ENCODE data around the gene NAP1L1. TPM values are rescaled to one million over a fixed set of nuclear protein-coding genes. Genes with fewer than 3 reads are reported as not detected.
A peak's percentile ranks its signal among the peaks of the same experiment; 100 is the strongest.

The NAP1L1 gene
- total RNA-seq, 2 donors from 2014 or later = 835 to 875 TPM

DNA sequence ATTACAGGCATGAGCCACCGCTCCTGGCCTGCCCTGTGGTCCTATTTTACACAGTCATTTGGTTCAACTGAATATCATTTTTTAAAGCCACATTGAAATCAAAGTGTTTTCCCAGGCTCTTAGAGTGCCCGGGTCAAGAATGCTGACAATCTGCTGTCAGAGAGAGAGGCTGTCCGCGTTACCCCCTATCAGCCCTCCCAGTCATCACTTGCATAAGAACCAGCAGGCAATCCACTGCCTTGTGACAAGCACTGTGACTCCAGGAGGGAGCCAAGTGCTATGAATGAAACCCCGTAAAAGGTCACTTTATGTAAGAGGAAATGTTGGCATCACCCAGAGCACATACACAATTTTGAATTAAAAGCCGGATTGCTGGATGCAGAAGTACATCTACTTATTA is 66.4 kb downstream of the NAP1L1 start:
- DNase-seq (ENCODE audit: low spot score in 2 of 2) = no peak
- ATAC-seq = no peak
- no peak overlapping the region for H3K27ac Mint-ChIP-seq
- H3K9me3 Mint-ChIP-seq = no peaks in the 10 kb centered on the region
- H3K36me3 Mint-ChIP-seq = no peaks in the 10 kb centered on the region

DNA sequence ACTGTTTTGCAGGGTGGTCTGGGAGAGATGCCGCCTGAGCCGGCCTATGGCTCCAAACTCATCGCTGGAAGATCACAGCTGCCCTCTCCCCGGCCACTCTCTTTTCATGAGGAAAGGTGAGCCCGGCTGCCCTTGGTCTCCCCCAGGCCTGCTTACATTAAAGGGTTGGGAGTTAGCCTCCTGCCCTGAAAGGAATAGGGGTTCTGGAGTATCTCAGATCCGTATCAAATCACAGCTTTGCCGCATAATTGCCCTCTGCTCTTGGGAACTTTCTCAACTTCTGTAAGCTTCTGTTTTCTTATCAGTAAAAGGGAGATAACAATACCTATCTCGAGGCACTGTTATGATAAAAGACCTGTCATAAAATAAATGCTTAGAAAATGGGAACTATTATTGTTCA is 70.5 kb downstream of the NAP1L1 start:
- ATAC-seq (no peak), DNase-seq (ENCODE audit: low spot score in 2 of 2) (no peak)
- Mint-ChIP-seq H3K9me3 (no peaks in the 10 kb centered on the region), H3K36me3 (no peaks in the 10 kb centered on the region), H3K27ac (no peak overlapping the region)

DNA sequence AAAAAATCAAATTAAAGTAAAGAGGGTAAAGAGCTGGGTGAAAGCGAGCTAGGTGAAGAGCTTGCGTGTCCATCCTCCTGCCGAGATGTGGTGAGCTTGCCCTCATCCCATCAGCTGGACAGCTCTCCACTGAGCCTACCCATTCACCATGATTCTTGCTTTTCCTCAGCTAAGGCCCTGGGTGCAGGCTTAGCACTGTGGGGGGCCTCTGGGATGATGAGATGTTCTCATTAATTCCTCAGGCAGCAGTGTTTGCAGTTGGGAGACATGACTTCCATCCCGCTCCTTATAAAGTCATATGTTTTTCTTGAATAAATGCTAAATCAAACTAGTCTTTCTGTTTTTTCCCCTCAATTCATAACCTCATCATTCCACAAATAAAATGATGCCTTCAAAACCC is 70.9 kb downstream of the NAP1L1 start:
- H3K36me3 Mint-ChIP-seq = no peaks in the 10 kb centered on the region
- H3K27ac Mint-ChIP-seq = no peak overlapping the region
- ATAC-seq = no peak
- DNase-seq (ENCODE audit: low spot score in 2 of 2) = no peak
- H3K9me3 Mint-ChIP-seq = no peaks in the 10 kb centered on the region

DNA sequence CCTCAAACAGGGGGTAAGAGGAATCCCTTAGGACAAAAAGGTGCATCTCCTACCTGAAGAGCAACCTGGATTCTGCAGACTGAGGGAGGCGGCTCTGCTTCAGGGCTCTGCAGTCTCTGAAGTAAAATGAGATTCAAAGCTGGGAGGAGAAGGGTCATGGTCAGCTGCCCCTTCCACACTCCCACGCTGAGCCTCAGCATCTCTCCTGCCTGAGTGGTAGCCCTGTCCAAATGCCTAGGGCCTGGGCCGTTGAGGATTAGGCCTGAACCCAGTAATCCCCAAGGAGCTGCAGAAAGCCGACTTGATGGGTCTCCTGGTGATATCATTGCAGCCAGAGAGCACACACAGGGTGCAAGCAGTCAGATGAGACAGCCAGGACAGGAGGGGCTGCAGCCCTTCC is 71.8 kb downstream of the NAP1L1 start:
- no peaks in the 10 kb centered on the region for H3K36me3 Mint-ChIP-seq
- no peaks in the 10 kb centered on the region for H3K9me3 Mint-ChIP-seq
- DNase-seq (ENCODE audit: low spot score in 2 of 2) = no peak
- no peak for ATAC-seq
- H3K27ac Mint-ChIP-seq = no peak overlapping the region

- ATAC-seq = no peak
- Mint-ChIP-seq H3K36me3 (no peaks in the 10 kb centered on the region), H3K27ac (no peak overlapping the region), H3K9me3 (no peaks in the 10 kb centered on the region)
- DNase-seq (ENCODE audit: low spot score in 2 of 2) = no peak
These were observed 73.6 kb downstream of the NAP1L1 start for GRCh38 chr12:76010732-76011458.

- DNase-seq (ENCODE audit: low spot score in 2 of 2) (no peak), ATAC-seq (no peak)
- H3K36me3 Mint-ChIP-seq = peaks cover 6% of the 10 kb centered on the region in 2 donors
- no peak overlapping the region for H3K27ac Mint-ChIP-seq
- H3K9me3 Mint-ChIP-seq = peaks cover 0 to 6% of the 10 kb centered on the region in 2 donors
These were observed 76.1 kb downstream of the NAP1L1 start for GRCh38 chr12:76008428-76008827.

- Mint-ChIP-seq H3K27ac (no peak overlapping the region), H3K9me3 (peaks cover 0 to 6% of the 10 kb centered on the region in 2 donors), H3K36me3 (peaks cover 6% of the 10 kb centered on the region in 2 donors)
- no peak for DNase-seq (ENCODE audit: low spot score in 2 of 2)
- ATAC-seq = no peak
These were observed 76.8 kb downstream of the NAP1L1 start for GRCh38 chr12:76007640-76008039.

- ATAC-seq (no peak), DNase-seq (ENCODE audit: low spot score in 2 of 2) (no peak)
- Mint-ChIP-seq H3K9me3 (peaks cover 0 to 6% of the 10 kb centered on the region in 2 donors), H3K27ac (no peak overlapping the region), H3K36me3 (peaks cover 6% of the 10 kb centered on the region in 2 donors)
These were observed 78.2 kb downstream of the NAP1L1 start for GRCh38 chr12:76006028-76006925.

DNA sequence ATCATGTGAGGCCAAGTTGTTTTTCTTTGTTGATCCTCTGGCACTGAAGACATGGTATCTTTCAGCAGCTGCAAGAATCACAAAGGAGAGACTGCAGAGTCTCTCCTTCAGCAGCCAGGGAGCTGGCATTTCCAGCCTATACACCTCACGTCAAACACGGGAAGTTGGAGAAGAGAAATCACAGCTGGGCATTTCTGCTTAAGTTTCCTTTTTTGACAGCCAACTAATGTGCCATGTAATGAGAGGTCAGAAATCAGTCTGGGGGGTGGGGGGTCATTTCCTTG is 81.2 kb downstream of the NAP1L1 start:
- H3K9me3 Mint-ChIP-seq = peaks cover 0 to 6% of the 10 kb centered on the region in 2 donors
- no peak for ATAC-seq
- H3K27ac Mint-ChIP-seq = no peak overlapping the region
- peaks cover 6% of the 10 kb centered on the region in 2 donors for H3K36me3 Mint-ChIP-seq
- no peak for DNase-seq (ENCODE audit: low spot score in 2 of 2)

DNA sequence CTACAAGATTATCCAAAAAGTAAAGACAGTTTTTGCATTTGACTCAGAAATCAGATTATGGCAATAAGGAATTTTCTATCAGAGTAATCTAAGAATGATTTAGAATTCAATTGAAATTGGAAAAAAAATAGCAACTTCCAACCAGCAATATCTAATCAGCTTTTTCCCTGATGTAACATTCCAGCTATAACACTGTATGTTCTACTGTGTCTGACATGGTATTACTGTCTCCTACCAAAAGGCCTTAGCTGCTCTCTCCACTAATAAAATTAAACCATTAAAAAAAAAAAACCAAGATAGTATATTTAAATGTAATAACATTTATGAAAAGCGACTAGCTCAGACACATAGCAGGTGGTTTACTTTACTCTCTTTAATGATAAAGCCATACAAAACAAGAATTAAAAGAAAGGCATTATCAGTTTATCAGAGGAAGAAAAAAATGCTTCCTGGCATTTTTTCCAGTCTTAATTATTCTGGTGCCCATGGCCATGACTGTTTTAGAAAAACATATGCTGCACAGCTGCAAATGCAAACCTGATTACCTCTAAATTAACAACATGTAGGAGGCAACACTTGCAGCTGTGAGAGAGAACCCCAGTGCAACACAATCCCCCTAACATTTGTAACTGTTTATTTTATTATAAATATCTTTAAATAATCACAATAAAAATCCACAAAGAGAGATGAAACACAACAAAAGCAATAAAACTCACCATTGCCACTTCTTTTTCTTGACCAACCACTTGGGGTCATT is 81.7 kb downstream of the NAP1L1 start:
- DNase-seq (ENCODE audit: low spot score in 2 of 2) (no peak), ATAC-seq (no peak)
- Mint-ChIP-seq H3K36me3 (peaks cover 6% of the 10 kb centered on the region in 2 donors), H3K9me3 (peaks cover 0 to 6% of the 10 kb centered on the region in 2 donors), H3K27ac (no peak overlapping the region)

GRCh38 chr12:75998292-75999063 is 86.0 kb downstream of the NAP1L1 start:
- DNase-seq (ENCODE audit: low spot score in 2 of 2) (no peak), ATAC-seq (no peak)
- no peak overlapping the region for H3K27ac Mint-ChIP-seq
- no peaks in the 10 kb centered on the region for H3K36me3 Mint-ChIP-seq
- no peaks in the 10 kb centered on the region for H3K9me3 Mint-ChIP-seq

GRCh38 chr12:75997658-75998057 is 86.8 kb downstream of the NAP1L1 start:
- no peak for ATAC-seq
- Mint-ChIP-seq H3K9me3 (no peaks in the 10 kb centered on the region), H3K27ac (no peak overlapping the region), H3K36me3 (no peaks in the 10 kb centered on the region)
- DNase-seq (ENCODE audit: low spot score in 2 of 2) = no peak

GRCh38 chr12:75996861-75997447 is 87.5 kb downstream of the NAP1L1 start:
- Mint-ChIP-seq H3K36me3 (no peaks in the 10 kb centered on the region), H3K27ac (no peak overlapping the region), H3K9me3 (no peaks in the 10 kb centered on the region)
- DNase-seq (ENCODE audit: low spot score in 2 of 2) (no peak), ATAC-seq (peak in 1 of 2 donors; percentile 18)

- no peaks in the 10 kb centered on the region for H3K9me3 Mint-ChIP-seq
- DNase-seq (ENCODE audit: low spot score in 2 of 2) = no peak
- H3K27ac Mint-ChIP-seq = no peak overlapping the region
- peaks cover 0 to under 1% of the 10 kb centered on the region in 2 donors for H3K36me3 Mint-ChIP-seq
- no peak for ATAC-seq
These were observed 88.8 kb downstream of the NAP1L1 start for GRCh38 chr12:75995691-75996090.

- H3K9me3 Mint-ChIP-seq = peaks cover 0 to 7% of the 10 kb centered on the region in 2 donors
- peak in 1 of 2 donors; percentile 31 for DNase-seq (ENCODE audit: low spot score in 2 of 2)
- peak; percentile 81 to 94 for ATAC-seq
- H3K27ac Mint-ChIP-seq = peak overlapping the region; percentile 50 to 61
- peaks cover 0 to 10% of the 10 kb centered on the region in 2 donors for H3K36me3 Mint-ChIP-seq
These were observed 90.3 kb downstream of the NAP1L1 start for GRCh38 chr12:75994069-75994740.

DNA sequence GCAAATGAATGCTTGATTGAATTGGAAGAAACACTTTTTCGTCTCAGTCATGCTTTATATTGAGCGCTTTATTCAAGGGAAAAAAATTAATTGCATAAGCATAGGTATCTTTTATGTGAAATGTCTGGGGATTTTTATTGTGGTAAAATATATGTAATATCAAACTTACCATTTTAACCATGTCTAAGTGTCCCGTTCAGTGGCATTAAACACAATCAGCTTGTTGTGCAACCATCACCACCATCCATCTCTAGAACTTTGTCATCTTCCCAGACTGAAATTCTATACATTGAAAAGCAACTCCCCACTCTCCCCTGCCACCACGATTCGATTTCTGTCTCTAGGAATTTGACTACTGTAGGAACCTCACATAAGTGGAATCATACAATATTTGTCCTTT is 92.7 kb downstream of the NAP1L1 start:
- DNase-seq (ENCODE audit: low spot score in 2 of 2) (no peak), ATAC-seq (no peak)
- Mint-ChIP-seq H3K36me3 (peaks cover 7 to 23% of the 10 kb centered on the region in 2 donors), H3K27ac (no peak overlapping the region), H3K9me3 (peaks cover 11 to 12% of the 10 kb centered on the region in 2 donors)
